H1 (cell line): Measurements from ENCODE around the gene FTL. TPM values are rescaled to one million over a fixed set of nuclear protein-coding genes. Genes with fewer than 3 reads are reported as not detected.

Experiments
- CTCF ChIA-PET: fragments of 300-600 bp; sonication (Branson Sonifier 250); formaldehyde crosslinking; loops from one replicate; lab custom pipeline; 2021; ENCODE audit not compliant: partially characterized antibody; lab: Charles Lee
- POLR2A ChIA-PET: fragments of 300-600 bp; sonication (Branson Sonifier 250); formaldehyde crosslinking; loops from one replicate; lab custom pipeline; 2021; ENCODE audit warnings: inconsistent platforms; ENCODE audit not compliant: partially characterized antibody; lab: Charles Lee
- DNase-seq, 2 experiments: peaks; one replicate each; pipeline versions ENCODE4 v3.0.0 to v3.0.0-alpha.2; 2010 to 2022; ENCODE audit warnings: low spot score in 2 of 2, low read depth in 1 of 2, mixed read lengths in 1 of 2
- FAIRE-seq: peaks from 2 replicates; lab custom pipeline; 2011; peaks lifted over from hg19 to GRCh38; lab: Jason Lieb, UNC
- H2AFZ ChIP-seq: 2 replicates; pipeline ENCODE4 v1.8.1; 2012; ENCODE audit warnings: low read length, inconsistent platforms
- H2AK5ac ChIP-seq: 2 replicates; pipeline ENCODE4 v1.6.1; 2013; ENCODE audit warnings: low read depth, low read length
- H2BK120ac ChIP-seq: replicated peaks from 2 replicates; pipeline ENCODE3; 2013; ENCODE audit warnings: low read depth, low read length, inconsistent platforms
- H2BK12ac ChIP-seq: 2 replicates; pipeline ENCODE4 v1.6.1; 2013; ENCODE audit warnings: low read depth, low read length
- H2BK15ac ChIP-seq: 2 replicates; pipeline ENCODE4 v1.6.1; 2013; ENCODE audit warnings: low read length
- H2BK20ac ChIP-seq: 2 replicates; pipeline ENCODE4 v1.6.1; 2013; ENCODE audit warnings: low read length
- H2BK5ac ChIP-seq: 2 replicates; pipeline ENCODE4 v1.6.1; 2013; ENCODE audit warnings: low read depth, low read length
- H3K14ac ChIP-seq: 2 replicates; pipeline ENCODE4 v1.6.1; 2013; ENCODE audit warnings: inconsistent platforms; ENCODE audit not compliant: insufficient read length
- H3K18ac ChIP-seq: 2 replicates; pipeline ENCODE4 v1.6.1; 2013; ENCODE audit warnings: low read length; ENCODE audit errors: extremely low read depth
- H3K23ac ChIP-seq: 2 replicates; pipeline ENCODE4 v1.6.1; 2013; ENCODE audit warnings: inconsistent platforms; ENCODE audit not compliant: insufficient read length
- H3K23me2 ChIP-seq: 2 replicates; pipeline ENCODE4 v1.6.1; 2013; ENCODE audit warnings: low read depth, low read length
- H3K27ac ChIP-seq: 2 replicates; pipeline ENCODE4 v1.6.1; 2011; ENCODE audit warnings: low read depth, low read length, inconsistent platforms
- H3K27me3 ChIP-seq, 4 experiments: replicated peaks in 1 of 4; 1 replicate in 1 of 4; 2 replicates in 3 of 4; pipeline versions ENCODE4 v1.6.1 to v1.8.1; 2011 to 2013; ENCODE audit warnings: low read length in 3 of 4, mild to moderate bottlenecking in 3 of 4, inconsistent platforms in 2 of 4, mixed read lengths in 2 of 4, moderate library complexity in 1 of 4; ENCODE audit not compliant: control insufficient read depth in 3 of 4, insufficient read depth in 3 of 4; ENCODE audit errors: extremely low read depth in 1 of 4
- H3K36me3 ChIP-seq, 4 experiments: 2 replicates each; pipeline versions ENCODE4 v1.6.1 to v1.8.1; 2011 to 2013; ENCODE audit warnings: mild to moderate bottlenecking in 4 of 4, low read length in 3 of 4, moderate library complexity in 2 of 4, control low read depth in 1 of 4, inconsistent platforms in 1 of 4; ENCODE audit not compliant: insufficient read depth in 4 of 4, control insufficient read depth in 2 of 4
- H3K4ac ChIP-seq: replicated peaks from 2 replicates; pipeline ENCODE3; 2013; ENCODE audit warnings: low read length, low read depth, mixed read lengths, inconsistent platforms; ENCODE audit not compliant: insufficient read length
- H3K4me1 ChIP-seq, 4 experiments: replicated peaks in 1 of 4; 1 replicate in 1 of 4; 2 replicates in 3 of 4; pipeline versions ENCODE4 v1.6.1 to v1.8.1; 2011 to 2013; ENCODE audit warnings: low read length in 3 of 4, inconsistent platforms in 2 of 4, mixed read lengths in 1 of 4; ENCODE audit not compliant: insufficient read depth in 4 of 4, control insufficient read depth in 3 of 4
- H3K4me2 ChIP-seq, 2 experiments: 2 replicates each; pipeline versions ENCODE4 v1.6.1 to v1.8.1; 2011 to 2013; ENCODE audit warnings: low read depth in 2 of 2, low read length in 2 of 2, control low read depth in 1 of 2, inconsistent platforms in 1 of 2, mild to moderate bottlenecking in 1 of 2; ENCODE audit not compliant: insufficient read depth in 1 of 2
- H3K4me3 ChIP-seq, 4 experiments: fragments of 200-600, 300-600 bp in 1 of 4; sonication (generic), shearing (Covaris generic), sonication (Bioruptor Twin) in 1 of 4; 2 replicates each; pipeline versions ENCODE4 v1.5.1 to v1.8.1; 2011 to 2016; ENCODE audit warnings: low read length in 4 of 4, low read depth in 3 of 4, control low read depth in 2 of 4, inconsistent platforms in 2 of 4, mild to moderate bottlenecking in 2 of 4, mixed read lengths in 1 of 4, moderate library complexity in 1 of 4; ENCODE audit not compliant: insufficient read depth in 2 of 4; ENCODE audit errors: extremely low read depth in 1 of 4
- H3K56ac ChIP-seq: replicated peaks from 2 replicates; pipeline ENCODE3; 2013; ENCODE audit warnings: low read depth, mild to moderate bottlenecking, mixed read lengths, low read length, inconsistent platforms; ENCODE audit not compliant: insufficient read length
- H3K79me1 ChIP-seq: 2 replicates; pipeline ENCODE4 v1.6.1; 2013; ENCODE audit warnings: low read depth, low read length, control low read depth
- H3K79me2 ChIP-seq, 2 experiments: 2 replicates each; pipeline versions ENCODE4 v1.6.1 to v1.8.1; 2012 to 2013; ENCODE audit warnings: low read length in 2 of 2, mild to moderate bottlenecking in 2 of 2, inconsistent platforms in 1 of 2; ENCODE audit not compliant: insufficient read depth in 2 of 2, control insufficient read depth in 1 of 2
- H3K9ac ChIP-seq, 4 experiments: replicated peaks in 1 of 4; 1 replicate in 1 of 4; 2 replicates in 3 of 4; pipeline versions ENCODE4 v1.6.1 to v1.8.1; 2011 to 2013; ENCODE audit warnings: low read depth in 3 of 4, low read length in 3 of 4, control low read depth in 2 of 4, mild to moderate bottlenecking in 2 of 4, moderate library complexity in 2 of 4, inconsistent platforms in 1 of 4; ENCODE audit errors: extremely low read depth in 1 of 4
- H3K9me3 ChIP-seq, 2 experiments: 2 replicates each; pipeline versions ENCODE4 v1.6.1 to v1.8.1; 2012 to 2013; ENCODE audit warnings: mild to moderate bottlenecking in 2 of 2, moderate library complexity in 2 of 2, control low read depth in 1 of 2, inconsistent platforms in 1 of 2, low read depth in 1 of 2, low read length in 1 of 2, mixed read lengths in 1 of 2; ENCODE audit not compliant: insufficient read depth in 2 of 2
- H4K20me1 ChIP-seq, 2 experiments: replicated peaks in 1 of 2; 2 replicates each; pipeline versions ENCODE3 to v1.8.1; 2011 to 2013; ENCODE audit warnings: inconsistent platforms in 2 of 2, low read length in 2 of 2, mild to moderate bottlenecking in 1 of 2; ENCODE audit not compliant: insufficient read depth in 2 of 2, control insufficient read depth in 1 of 2
- H4K5ac ChIP-seq: 2 replicates; pipeline ENCODE4 v1.6.1; 2013; ENCODE audit warnings: low read length, low read depth, mixed read lengths, inconsistent platforms; ENCODE audit not compliant: insufficient read length
- H4K8ac ChIP-seq: 2 replicates; pipeline ENCODE4 v1.8.0; 2013; ENCODE audit warnings: mild to moderate bottlenecking, moderate library complexity, low read length, inconsistent platforms; ENCODE audit not compliant: insufficient read depth; ENCODE audit errors: extremely low read depth
- H4K91ac ChIP-seq: replicated peaks from 2 replicates; pipeline ENCODE3; 2013; ENCODE audit warnings: low read length, mixed read lengths, inconsistent platforms; ENCODE audit not compliant: insufficient read length
- WGBS, 2 experiments: shearing (Covaris generic) in 1 of 2; methylation state at CpG; one replicate each; pipeline versions ENCODE4 v1.1.6 to v1.1.7; 2013 to 2015; ENCODE audit warnings: low lambda C conversion rate in 2 of 2, mixed read lengths in 2 of 2, inconsistent platforms in 1 of 2, low coverage in 1 of 2, missing lambda C conversion rate in 1 of 2; ENCODE audit not compliant: insufficient replicate concordance in 2 of 2, insufficient coverage in 1 of 2, insufficient read length in 1 of 2; ENCODE audit errors: extremely low coverage in 1 of 2, missing lambda C conversion rate in 1 of 2; 5-methylcytosine and 5-hydroxymethylcytosine counted together
- polyA plus RNA-seq, 7 experiments: library from polyadenylated mRNA; depleted of rRNA in 3 of 7; stranded (reverse) in 5 of 7; unstranded in 2 of 7; fragments of >200 nt in 5 of 7; fragments of 200-250 nt in 2 of 7; gene quantifications; 1 replicate in 5 of 7; 2 replicates in 1 of 7; 4 replicates in 1 of 7; pipeline versions ENCODE4 v1.2.1 to v1.2.3, GENCODE V29; 2011 to 2013; ENCODE audit warnings: missing spikeins in 2 of 7, mixed read lengths in 2 of 7
- total RNA-seq: library from RNA; stranded (reverse); fragmentation: NEBNext Ultra II Directional; extraction: Animal tissue kit (Norgen Biotek cat#: 25700); gene quantifications from 2 replicates; pipeline ENCODE4 v1.2.1, GENCODE V29; 2021

The FTL gene
- total and polyA plus RNA-seq, 2 of the 8 experiments (the other 6 are each of a cell fraction or from before 2014, with no cell fraction given): 1,751 to 2,427 TPM

DNA sequence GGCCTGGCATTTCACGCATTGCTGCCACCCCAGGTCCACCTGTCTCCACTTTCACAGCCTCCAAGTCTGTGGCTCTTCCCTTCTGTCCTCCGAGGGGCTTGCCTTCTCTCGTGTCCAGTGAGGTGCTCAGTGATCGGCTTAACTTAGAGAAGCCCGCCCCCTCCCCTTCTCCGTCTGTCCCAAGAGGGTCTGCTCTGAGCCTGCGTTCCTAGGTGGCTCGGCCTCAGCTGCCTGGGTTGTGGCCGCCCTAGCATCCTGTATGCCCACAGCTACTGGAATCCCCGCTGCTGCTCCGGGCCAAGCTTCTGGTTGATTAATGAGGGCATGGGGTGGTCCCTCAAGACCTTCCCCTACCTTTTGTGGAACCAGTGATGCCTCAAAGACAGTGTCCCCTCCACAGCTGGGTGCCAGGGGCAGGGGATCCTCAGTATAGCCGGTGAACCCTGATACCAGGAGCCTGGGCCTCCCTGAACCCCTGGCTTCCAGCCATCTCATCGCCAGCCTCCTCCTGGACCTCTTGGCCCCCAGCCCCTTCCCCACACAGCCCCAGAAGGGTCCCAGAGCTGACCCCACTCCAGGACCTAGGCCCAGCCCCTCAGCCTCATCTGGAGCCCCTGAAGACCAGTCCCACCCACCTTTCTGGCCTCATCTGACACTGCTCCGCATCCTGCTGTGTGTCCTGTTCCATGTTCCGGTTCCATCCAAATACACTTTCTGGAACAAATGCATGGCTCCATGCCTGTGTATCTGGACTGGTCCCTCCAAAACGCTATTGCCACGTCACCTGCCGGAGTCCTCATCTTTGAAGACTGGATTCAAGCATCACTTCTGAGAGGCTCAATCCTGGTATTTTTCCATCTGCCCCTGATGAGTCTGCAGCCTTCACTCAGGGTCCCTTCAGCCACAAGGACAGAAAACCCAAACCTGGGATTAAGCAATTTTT lies 42.3 kb upstream of the FTL start:
- Histone ChIP-seq H3K36me3 (peaks cover 0 to 35% (median 8%) of the 10 kb centered on the region in 4 experiments; a peak in 6 of 8 replicates), H2BK12ac (no peak overlapping the region), H2BK120ac (no peak overlapping the region), H3K23me2 (no peaks in the 10 kb centered on the region; the same call in 1 of the 2 replicates), H3K9me3 (no peaks in the 10 kb centered on the region), H2AFZ (no peak overlapping the region), H3K4me3 (no peak overlapping the region), H3K14ac (no peak overlapping the region), H3K4ac (no peak overlapping the region), H3K23ac (no peak overlapping the region), H3K27me3 (no peaks in the 10 kb centered on the region), H3K9ac (no peak overlapping the region), H2BK5ac (no peak overlapping the region), H4K91ac (no peak overlapping the region), H3K79me2 (no peaks in the 10 kb centered on the region), H3K27ac (no peak overlapping the region), H4K8ac (no peak overlapping the region), H2BK20ac (no peak overlapping the region), H2BK15ac (no peak overlapping the region), H3K79me1 (no peaks in the 10 kb centered on the region), H3K56ac (no peak overlapping the region), H4K5ac (no peak overlapping the region), H3K4me1 (no peaks in the 10 kb centered on the region), H2AK5ac (no peak overlapping the region), H3K4me2 (no peak overlapping the region), H3K18ac (no peak overlapping the region), H4K20me1 (peaks cover 0 to 4% of the 10 kb centered on the region in 2 experiments)
- ChIA-PET POLR2A (interaction anchor here (1.1 to 6.7 kb wide), 3 partner anchors 10 to 43 kb away, joined by 5 to 29 read pairs (median 6); partner anchors contain the start of genes DHDH and FTL), CTCF (interaction anchor here (0.6 to 1.1 kb wide), 2 partner anchors 10 to 65 kb away, joined by 3 to 4 read pairs; no protein-coding TSS in a partner anchor)
- DNase-seq: no peak
- 95% methylated on average over 17 of the region's 18 CpGs; no CpG with 5 or more reads in 1 of the 2 experiments for WGBS, 2 experiments
- no peak for FAIRE-seq
